Vagina (tissue), 2 donors: ENCODE results near the gene CERKL. TPM values are rescaled to one million over a fixed set of nuclear protein-coding genes. Genes with fewer than 3 reads are reported as not detected.

Source experiments
- DNase-seq, 2 donors: peaks; one replicate each; pipeline ENCODE4 v3.0.0-alpha.2; 2017; ENCODE audit errors: extremely low spot score in 2 of 2
- H3K27ac ChIP-seq: fragments of 200-600 bp; sonication (generic); one replicate; pipeline ENCODE4 v1.5.1; 2019
- H3K27me3 ChIP-seq: fragments of 200-600 bp; sonication (generic); one replicate; pipeline ENCODE4 v1.5.1; 2019
- H3K36me3 ChIP-seq, 2 donors: fragments of 200-600 bp; sonication (generic); one replicate each; pipeline ENCODE4 v1.5.1; 2017 to 2019
- H3K4me1 ChIP-seq: fragments of 200-600 bp; sonication (generic); one replicate; pipeline ENCODE4 v1.5.1; 2019
- H3K4me3 ChIP-seq, 2 donors: fragments of 200-600 bp; sonication (generic); 1 replicate in 1 of 2; 2 replicates in 1 of 2; pipeline ENCODE4 v1.5.1; 2016 to 2019
- H3K9me3 ChIP-seq: fragments of 200-600 bp; sonication (generic); one replicate; pipeline ENCODE4 v1.5.1; 2019
- CTCF ChIP-seq, 3 experiments: fragments of 450-650 bp in 2 of 3; fragments of 200-600 bp in 1 of 3; sonication (generic) in 1 of 3; IDR thresholded peaks; one replicate each; pipeline ENCODE4 v1.5.1; 2017 to 2019; ENCODE audit warnings: antibody characterized with exemption in 3 of 3, mild to moderate bottlenecking in 2 of 3, moderate library complexity in 2 of 3
- POLR2A ChIP-seq, 2 donors: fragments of 450-650 bp; IDR thresholded peaks; one replicate each; pipeline ENCODE4 v1.6.1; 2017; ENCODE audit warnings: antibody characterized with exemption in 2 of 2, mild to moderate bottlenecking in 2 of 2, moderate library complexity in 2 of 2
- POLR2AphosphoS5 ChIP-seq, 2 donors: sonication (generic); formaldehyde crosslinking; IDR thresholded peaks; one replicate each; pipeline ENCODE4 v1.9.0; 2017; ENCODE audit warnings: antibody characterized with exemption in 2 of 2, mild to moderate bottlenecking in 2 of 2, low read depth in 1 of 2; ENCODE audit not compliant: insufficient read depth in 1 of 2
- intact Hi-C: fragments of 100-400 bp; cut with DNase I; formaldehyde crosslinking; loops from one replicate; pipeline ENCODE4 v1.15.1; 2023
- total RNA-seq: library from RNA; depleted of rRNA; stranded (reverse); fragments of >200 nt; gene quantifications from one replicate; pipeline ENCODE4 v1.2.3, GENCODE V29; 2016

Gene CERKL
- total RNA-seq, 1 donor from 2014 or later: not detected

DNA sequence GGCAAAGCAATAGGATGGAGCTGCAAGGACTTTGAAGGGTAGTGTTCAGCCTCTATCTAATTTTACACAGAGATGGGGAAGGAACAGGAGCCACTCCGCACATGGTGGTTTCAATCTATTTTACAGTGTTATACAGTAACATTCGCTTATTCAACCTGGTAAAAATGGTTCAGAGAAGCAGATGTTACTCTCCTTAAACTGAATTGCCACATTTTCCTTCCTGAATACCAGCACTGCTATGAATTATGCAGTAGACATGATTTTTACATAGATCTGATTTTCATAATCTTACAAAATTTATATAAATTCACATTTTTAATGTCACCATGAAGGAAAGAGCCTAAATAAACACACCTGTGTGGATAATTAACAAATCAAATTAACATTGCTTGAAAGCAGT lies 114.7 kb downstream of the CERKL start:
- DNase-seq: no peak
- intact Hi-C loops: no loop called here
- TF ChIP-seq CTCF (IDR thresholded peaks at IDR 0.05): no peak
- TF ChIP-seq POLR2AphosphoS5 (IDR thresholded peaks at IDR 0.05; ENCODE audit: insufficient read depth in 1 of 2, low read depth in 1 of 2): no peak
- TF ChIP-seq POLR2A (IDR thresholded peaks at IDR 0.05): no peak

DNA sequence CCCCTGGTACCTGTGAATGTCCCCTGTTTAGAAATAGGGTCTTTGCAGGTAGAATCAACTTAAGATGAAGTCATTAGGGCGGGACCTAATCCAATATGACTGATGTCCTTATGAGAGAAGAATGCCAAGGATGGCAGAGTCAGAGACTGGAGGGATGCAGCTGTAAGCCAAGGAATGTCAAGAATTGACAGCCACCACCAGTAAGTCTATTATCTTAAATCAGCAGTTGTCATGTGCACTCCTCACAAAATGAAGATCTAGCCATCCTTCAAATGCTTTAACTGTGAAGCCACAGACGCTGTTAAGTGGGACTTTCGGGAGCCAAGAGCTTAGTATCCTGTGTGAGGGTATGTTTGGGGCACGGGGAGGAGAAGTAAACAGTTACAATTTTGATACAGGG lies 116.5 kb downstream of the CERKL start:
- TF ChIP-seq POLR2A (IDR thresholded peaks at IDR 0.05) (no peak), CTCF (IDR thresholded peaks at IDR 0.05) (no peak), POLR2AphosphoS5 (IDR thresholded peaks at IDR 0.05; ENCODE audit: insufficient read depth in 1 of 2, low read depth in 1 of 2) (no peak)
- intact Hi-C loops: no loop called here

More for the DNA sequence above, 114.7 kb downstream of the CERKL start:
- Histone ChIP-seq H3K4me3 (no peak overlapping the region), H3K36me3 (no peaks in the 10 kb centered on the region), H3K4me1 (no peaks in the 10 kb centered on the region), H3K27ac (no peak overlapping the region), H3K9me3 (no peaks in the 10 kb centered on the region), H3K27me3 (no peaks in the 10 kb centered on the region)

GRCh38 chr2:181536730-181537129 lies 120.2 kb downstream of the CERKL start:
- Histone ChIP-seq H3K4me3 (no peak overlapping the region), H3K27ac (no peak overlapping the region), H3K4me1 (no peaks in the 10 kb centered on the region), H3K9me3 (no peaks in the 10 kb centered on the region), H3K36me3 (peaks cover 0 to 7% of the 10 kb centered on the region in 2 donors), H3K27me3 (no peaks in the 10 kb centered on the region)
- TF ChIP-seq CTCF (IDR thresholded peaks at IDR 0.05): no peak
- no peak for TF ChIP-seq POLR2A (IDR thresholded peaks at IDR 0.05)
- intact Hi-C loops: no loop called here
- DNase-seq: no peak

More for the DNA sequence above, 116.5 kb downstream of the CERKL start:
- no peaks in the 10 kb centered on the region for H3K9me3 ChIP-seq
- H3K27ac ChIP-seq: no peak overlapping the region
- peaks cover 0 to 5% of the 10 kb centered on the region in 2 donors for H3K36me3 ChIP-seq
- no peak for DNase-seq
- H3K4me3 ChIP-seq: no peak overlapping the region
- no peaks in the 10 kb centered on the region for H3K27me3 ChIP-seq
- no peaks in the 10 kb centered on the region for H3K4me1 ChIP-seq

DNA sequence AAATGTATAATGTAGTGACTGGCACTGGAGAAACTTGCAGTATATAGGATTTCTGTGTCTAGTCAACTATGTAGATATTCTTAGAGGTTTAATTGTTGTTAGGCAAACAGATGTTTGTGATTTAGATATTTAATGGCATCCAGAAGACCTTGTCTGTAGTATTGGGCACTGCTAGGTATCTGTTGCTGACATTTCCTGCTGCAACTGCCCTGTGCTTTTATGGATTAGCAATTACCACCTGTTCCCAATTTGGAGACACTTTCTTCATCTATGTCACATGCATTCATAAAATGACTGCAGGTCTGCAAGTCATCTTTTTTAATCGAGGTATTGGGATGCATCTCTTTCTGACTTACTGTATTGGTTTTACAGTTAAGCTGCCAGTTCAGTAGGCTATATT lies 128.5 kb downstream of the CERKL start:
- DNase-seq: no peak
- Histone ChIP-seq H3K27ac (no peak overlapping the region), H3K27me3 (no peaks in the 10 kb centered on the region), H3K4me1 (no peaks in the 10 kb centered on the region), H3K4me3 (no peak overlapping the region), H3K36me3 (no peaks in the 10 kb centered on the region), H3K9me3 (no peaks in the 10 kb centered on the region)
- intact Hi-C loops: no loop called here
- TF ChIP-seq POLR2A (IDR thresholded peaks at IDR 0.05) (no peak), POLR2AphosphoS5 (IDR thresholded peaks at IDR 0.05; ENCODE audit: insufficient read depth in 1 of 2, low read depth in 1 of 2) (no peak), CTCF (IDR thresholded peaks at IDR 0.05) (no peak)

- no peak for TF ChIP-seq POLR2AphosphoS5 (IDR thresholded peaks at IDR 0.05; ENCODE audit: insufficient read depth in 1 of 2, low read depth in 1 of 2)
- no peak for TF ChIP-seq CTCF (IDR thresholded peaks at IDR 0.05)
- no peak for TF ChIP-seq POLR2A (IDR thresholded peaks at IDR 0.05)
- no peak for DNase-seq
- Histone ChIP-seq H3K27me3 (no peaks in the 10 kb centered on the region), H3K4me1 (no peaks in the 10 kb centered on the region), H3K4me3 (no peak overlapping the region), H3K27ac (no peak overlapping the region), H3K9me3 (no peaks in the 10 kb centered on the region), H3K36me3 (no peaks in the 10 kb centered on the region)
- intact Hi-C loops: no loop called here
Measured at GRCh38 chr2:181527058-181527457, 129.8 kb downstream of the CERKL start.
